Testis (tissue), 3 donors: ENCODE measurements around the gene HHLA2. TPM values are rescaled to one million over a fixed set of nuclear protein-coding genes. Genes with fewer than 3 reads are reported as not detected.
"Not testable (repeated sequence)": the region's sequence is repeated elsewhere in the genome, so short reads cannot be mapped to it uniquely, and the experiment has no call there.

Source experiments
- DNase-seq: peaks from one replicate; pipeline ENCODE4 v3.0.0-alpha.2; 2019
- H3K27ac ChIP-seq, 2 donors: fragments of 200-600 bp; sonication (generic); one replicate each; pipeline ENCODE4 v1.5.1; 2019
- H3K27me3 ChIP-seq: fragments of 200-600 bp; sonication (generic); one replicate; pipeline ENCODE4 v1.5.1; 2019
- H3K36me3 ChIP-seq: fragments of 200-600 bp; sonication (generic); one replicate; pipeline ENCODE4 v1.5.1; 2017; ENCODE audit warnings: low read depth; ENCODE audit errors: missing control alignments
- H3K4me1 ChIP-seq: fragments of 200-600 bp; sonication (generic); one replicate; pipeline ENCODE4 v1.5.1; 2019
- H3K4me3 ChIP-seq, 2 donors: fragments of 200-600 bp; sonication (generic); one replicate each; pipeline ENCODE4 v1.5.1; 2017 to 2019
- H3K9me3 ChIP-seq: fragments of 200-600 bp; sonication (generic); one replicate; pipeline ENCODE4 v1.5.1; 2017
- CTCF ChIP-seq, 3 experiments: fragments of 450-650 bp in 2 of 3; fragments of 200-600 bp in 1 of 3; sonication (generic) in 1 of 3; IDR thresholded peaks; one replicate each; pipeline ENCODE4 v1.5.1; 2016 to 2019; ENCODE audit warnings: antibody characterized with exemption in 3 of 3, mild to moderate bottlenecking in 2 of 3, moderate library complexity in 1 of 3
- POLR2A ChIP-seq: fragments of 450-650 bp; IDR thresholded peaks from one replicate; pipeline ENCODE4 v1.6.1; 2017; ENCODE audit warnings: antibody characterized with exemption, mild to moderate bottlenecking, moderate library complexity
- WGBS, 2 donors: methylation state at CpG; one replicate each; pipeline ENCODE4 v1.1.5; 2018; 5-methylcytosine and 5-hydroxymethylcytosine counted together
- intact Hi-C: fragments of 100-400 bp; cut with DNase I; formaldehyde crosslinking; loops from one replicate; pipeline ENCODE4 v1.15.1; 2023; ENCODE audit warnings: low total_unique reads
- polyA plus RNA-seq: library from polyadenylated mRNA; stranded (reverse); fragments of 350-450 nt; fragmentation: Illumina TruSeq; extraction: RNeasy Lipid Tissue Mini Kit (QIAGEN cat#74804); gene quantifications from one replicate; pipeline ENCODE4 v1.2.3, GENCODE V29; 2014; ENCODE audit warnings: low read depth, low replicate concordance; ENCODE audit not compliant: insufficient read depth
- total RNA-seq, 2 donors: library from RNA; depleted of rRNA; stranded (reverse); fragments of >200 nt; gene quantifications; one replicate each; pipeline ENCODE4 v1.2.3, GENCODE V29; 2016

HHLA2 gene
- total and polyA plus RNA-seq, 3 donors from 2014 or later: 1.5 to 6.7 (median 5.2) TPM

GRCh38 chr3:108283989-108284388 is 12.4 kb upstream of the HHLA2 start:
- Histone ChIP-seq H3K4me1 (no peaks in the 10 kb centered on the region), H3K9me3 (no peaks in the 10 kb centered on the region), H3K4me3 (no peak overlapping the region), H3K27me3 (no peaks in the 10 kb centered on the region), H3K36me3 (no peaks in the 10 kb centered on the region), H3K27ac (no peak overlapping the region)
- intact Hi-C loops: no loop called here
- TF ChIP-seq POLR2A: no peak
- no peak for DNase-seq
- WGBS, 2 donors: 67 to 81% methylated on average over 2 of the region's 2 CpGs

- TF ChIP-seq POLR2A (no peak), CTCF (IDR thresholded peaks at IDR 0.05) (no peak)
- Histone ChIP-seq H3K27me3 (no peaks in the 10 kb centered on the region), H3K9me3 (no peaks in the 10 kb centered on the region), H3K4me3 (no peak overlapping the region), H3K27ac (no peak overlapping the region), H3K4me1 (no peaks in the 10 kb centered on the region), H3K36me3 (no peaks in the 10 kb centered on the region)
- DNase-seq: no peak
- 71 to 76% methylated on average over 1 of the region's 1 CpG for WGBS, 2 donors
- intact Hi-C loops: no loop called here
Measured at GRCh38 chr3:108285176-108285575, 11.2 kb upstream of the HHLA2 start.

- Histone ChIP-seq H3K4me3 (no peak overlapping the region), H3K27ac (no peak overlapping the region), H3K36me3 (no peaks in the 10 kb centered on the region), H3K4me1 (no peaks in the 10 kb centered on the region), H3K27me3 (no peaks in the 10 kb centered on the region), H3K9me3 (no peaks in the 10 kb centered on the region)
- 0% methylated on average over 1 of the region's 1 CpG for WGBS, 2 donors
- no peak for TF ChIP-seq POLR2A
- no peak for TF ChIP-seq CTCF (IDR thresholded peaks at IDR 0.05)
- intact Hi-C loops: no loop called here
- no peak for DNase-seq
Measured at GRCh38 chr3:108287146-108287545, 9.2 kb upstream of the HHLA2 start.

GRCh38 chr3:108288193-108288592 is 8.2 kb upstream of the HHLA2 start:
- H3K9me3 ChIP-seq, intact Hi-C loops, H3K27me3 ChIP-seq, H3K4me3 ChIP-seq, H3K4me1 ChIP-seq, DNase-seq, H3K27ac ChIP-seq, H3K36me3 ChIP-seq: not testable (repeated sequence)
- 85 to 91% methylated on average over 6 of the region's 6 CpGs for WGBS, 2 donors

GRCh38 chr3:108289159-108289558 is 7.2 kb upstream of the HHLA2 start:
- TF ChIP-seq CTCF (IDR thresholded peaks at IDR 0.05) (no peak), POLR2A (no peak)
- no peaks in the 10 kb centered on the region for H3K36me3 ChIP-seq
- no peak for DNase-seq

GRCh38 chr3:108292450-108292849 is 3.9 kb upstream of the HHLA2 start:
- Histone ChIP-seq H3K4me3 (no peak overlapping the region), H3K27me3 (no peaks in the 10 kb centered on the region), H3K9me3 (no peaks in the 10 kb centered on the region), H3K4me1 (no peaks in the 10 kb centered on the region), H3K36me3 (no peaks in the 10 kb centered on the region), H3K27ac (no peak overlapping the region)
- intact Hi-C loops: no loop called here
- no peak for DNase-seq
- TF ChIP-seq POLR2A (no peak), CTCF (IDR thresholded peaks at IDR 0.05) (no peak)

More at GRCh38 chr3:108289159-108289558, 7.2 kb upstream of the HHLA2 start:
- Histone ChIP-seq H3K27me3 (no peaks in the 10 kb centered on the region), H3K27ac (no peak overlapping the region), H3K4me3 (no peak overlapping the region), H3K4me1 (no peaks in the 10 kb centered on the region), H3K9me3 (no peaks in the 10 kb centered on the region)
- intact Hi-C loops: no loop called here
- 68 to 81% methylated on average over 2 of the region's 2 CpGs for WGBS, 2 donors
